NCI-H2107 (cell line): ENCODE measurements around the gene PARP12.
"Not testable (repeated sequence)": the region's sequence is repeated elsewhere in the genome, so short reads cannot be mapped to it uniquely, and the experiment has no call there.

ENCODE experiments used
- DNase-seq: peaks from one replicate; lab custom pipeline; 2025; lab: John Stamatoyannopoulos, UW

PARP12 gene

DNA sequence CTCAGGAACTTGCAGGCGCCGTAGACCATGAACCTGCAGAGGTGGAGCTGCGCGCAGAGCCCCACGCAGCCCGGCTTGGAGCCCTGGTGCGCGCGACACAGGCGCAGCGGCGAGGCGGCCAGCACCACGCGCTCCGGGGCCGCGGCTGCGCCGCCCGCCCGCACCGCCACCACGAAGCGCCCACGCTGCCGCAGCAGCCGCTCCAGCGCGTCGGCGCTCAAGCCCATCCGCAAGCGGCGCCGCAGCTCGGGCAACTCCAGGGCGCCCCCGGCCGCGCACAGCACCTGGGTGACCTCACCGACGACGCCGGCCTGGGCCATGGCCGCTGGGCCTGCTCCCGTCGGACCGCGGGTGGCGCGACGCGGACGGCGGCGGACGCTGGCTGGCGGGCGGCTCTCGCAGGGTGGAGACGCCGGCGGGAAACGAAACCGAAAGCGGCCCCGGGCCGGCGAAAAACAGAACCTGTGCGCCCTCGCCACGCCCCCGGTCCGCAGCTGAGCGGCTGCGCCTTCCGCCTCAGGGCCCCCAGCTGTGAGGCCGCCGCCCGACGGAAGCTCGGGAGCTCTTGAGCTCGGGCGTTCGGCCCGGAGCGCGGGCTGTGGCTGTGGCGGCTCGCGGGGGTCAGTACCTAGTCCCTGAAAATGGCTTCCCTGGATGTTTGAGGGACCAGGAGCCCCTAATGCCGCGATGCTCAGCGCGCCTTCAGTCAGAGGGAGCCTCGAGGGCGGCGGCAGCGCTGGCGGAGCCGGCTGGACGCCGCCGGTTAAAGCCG is at the start of gene PARP12:
Gene PARP12 (minus strand): TSS at position 424 of the 772 bp plus-strand sequence. CDS start 104 bp downstream, at position 320.
- peak; percentile 76 for DNase-seq

DNA sequence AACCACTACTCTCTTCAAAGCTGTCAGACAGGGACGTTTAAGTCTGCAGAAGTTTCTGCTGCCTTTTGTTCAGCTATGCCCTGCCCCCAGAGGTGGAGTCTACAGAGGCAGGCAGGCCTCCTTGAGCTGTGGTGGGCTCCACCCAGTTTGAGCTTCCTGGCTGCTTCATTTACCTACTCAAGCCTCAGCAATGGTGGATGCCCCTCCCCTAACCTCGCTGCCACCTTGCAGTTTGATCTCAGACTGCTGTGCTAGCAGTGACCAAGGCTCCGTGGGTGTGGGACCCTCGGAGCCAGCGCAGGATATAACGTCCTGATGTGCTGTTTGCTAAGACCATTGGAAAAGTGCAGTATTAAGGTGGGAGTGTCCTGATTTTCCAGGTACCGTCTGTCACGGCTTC is 46.0 kb upstream of the PARP12 start:
- DNase-seq: not testable (repeated sequence)

GRCh38 chr7:140096459-140096858 is 33.7 kb upstream of the PARP12 start:
- no peak for DNase-seq

GRCh38 chr7:140093375-140093774 is 30.6 kb upstream of the PARP12 start:
- DNase-seq: no peak

- DNase-seq: no peak
Observed at GRCh38 chr7:140085447-140085846, 22.7 kb upstream of the PARP12 start.

DNA sequence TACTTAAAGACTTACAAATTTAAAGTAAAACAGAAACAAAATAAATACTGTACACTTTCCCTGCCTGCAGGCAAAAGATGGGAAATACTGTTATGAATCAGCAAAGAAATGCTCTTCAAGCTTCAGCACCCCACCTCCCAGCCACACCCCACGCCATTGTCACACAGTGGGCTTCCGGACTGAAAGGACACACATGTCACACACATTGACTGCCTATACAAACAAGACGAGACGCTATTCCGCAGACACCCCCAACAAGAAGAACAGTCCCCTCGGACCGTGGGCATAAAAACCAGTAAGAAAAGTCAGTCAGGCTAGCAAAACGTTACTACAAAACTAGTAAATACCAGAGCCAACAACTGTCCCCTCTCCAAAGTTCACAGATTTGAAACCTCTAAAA is 22.2 kb upstream of the PARP12 start:
- no peak for DNase-seq

DNA sequence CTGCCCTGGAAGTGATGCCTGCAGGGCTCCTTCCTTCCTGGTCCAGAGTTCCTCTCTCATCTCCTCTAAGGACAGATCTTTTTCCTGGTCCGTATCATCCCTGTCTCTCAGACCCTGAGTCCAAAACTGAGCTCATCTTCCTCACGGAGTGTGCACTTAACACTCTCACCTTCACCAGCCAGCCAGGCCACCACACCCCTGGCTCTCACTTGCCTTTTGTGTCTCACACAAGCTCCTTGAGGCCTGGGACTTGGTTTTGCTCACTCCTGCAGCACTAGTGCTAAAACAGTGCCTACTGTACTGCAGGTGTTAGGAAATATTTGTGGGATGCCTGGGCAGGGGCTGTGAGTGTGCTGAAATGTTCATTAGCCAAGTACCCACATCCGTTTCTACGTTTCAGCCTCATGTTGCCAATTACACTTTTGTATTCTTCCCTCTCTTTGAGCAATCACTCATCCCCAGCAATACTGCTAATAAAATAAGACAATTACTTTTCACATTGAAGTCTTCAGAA is 21.4 kb upstream of the PARP12 start:
- DNase-seq: no peak

GRCh38 chr7:140082770-140083169 is 20.0 kb upstream of the PARP12 start:
- DNase-seq: no peak

- no peak for DNase-seq
Observed at GRCh38 chr7:140081774-140082425, 19.1 kb upstream of the PARP12 start.

GRCh38 chr7:140080919-140081318 is 18.2 kb upstream of the PARP12 start:
- no peak for DNase-seq

- DNase-seq: no peak
Observed at GRCh38 chr7:140079121-140079536, 16.4 kb upstream of the PARP12 start.

- DNase-seq: no peak
Observed at GRCh38 chr7:140078392-140078791, 15.6 kb upstream of the PARP12 start.

DNA sequence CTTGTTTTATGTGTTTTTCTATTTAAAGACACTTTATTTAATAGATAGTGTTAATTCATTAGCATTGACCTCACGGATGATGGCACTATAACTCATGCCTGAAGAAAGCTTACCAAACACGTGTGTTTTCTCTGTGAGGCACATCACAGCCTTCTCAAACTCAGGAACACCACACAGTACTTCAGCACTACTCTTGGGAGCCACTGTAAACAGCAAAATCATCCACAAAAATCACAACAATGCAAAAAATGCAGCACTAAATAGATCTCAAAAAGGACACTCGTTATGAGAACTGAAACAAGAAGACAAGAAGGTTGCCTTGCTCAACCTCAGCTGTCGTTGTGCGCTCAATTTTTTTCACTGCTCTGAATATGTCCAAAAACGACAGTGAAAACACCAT is 12.0 kb upstream of the PARP12 start:
- no peak for DNase-seq

- no peak for DNase-seq
Observed at GRCh38 chr7:140070546-140070945, 7.8 kb upstream of the PARP12 start.

- DNase-seq: no peak
Observed at GRCh38 chr7:140069298-140069949, 6.7 kb upstream of the PARP12 start.

DNA sequence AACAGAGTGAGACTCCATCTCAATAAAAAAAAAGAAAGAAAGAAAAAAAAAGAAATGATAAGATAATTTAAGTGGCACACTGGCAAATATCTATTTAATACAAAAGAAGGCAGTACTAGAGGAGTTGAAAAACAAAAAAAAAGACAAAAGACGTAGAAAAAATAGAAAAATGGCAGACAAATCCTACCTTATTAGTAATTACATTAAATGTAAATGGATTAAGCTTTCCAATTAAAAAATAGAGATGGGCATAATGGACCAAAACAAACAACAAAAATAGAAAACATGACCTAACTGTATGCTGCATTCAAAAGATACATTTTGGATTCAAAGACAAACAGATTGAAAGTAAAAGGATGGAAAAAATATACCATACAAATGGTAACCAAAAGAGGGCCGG is 5.3 kb upstream of the PARP12 start:
- DNase-seq: no peak

- DNase-seq: no peak
Observed at GRCh38 chr7:140067052-140067451, 4.3 kb upstream of the PARP12 start.

- DNase-seq: no peak
Observed at GRCh38 chr7:140062118-140062527, 628 bp downstream of the PARP12 start.

DNA sequence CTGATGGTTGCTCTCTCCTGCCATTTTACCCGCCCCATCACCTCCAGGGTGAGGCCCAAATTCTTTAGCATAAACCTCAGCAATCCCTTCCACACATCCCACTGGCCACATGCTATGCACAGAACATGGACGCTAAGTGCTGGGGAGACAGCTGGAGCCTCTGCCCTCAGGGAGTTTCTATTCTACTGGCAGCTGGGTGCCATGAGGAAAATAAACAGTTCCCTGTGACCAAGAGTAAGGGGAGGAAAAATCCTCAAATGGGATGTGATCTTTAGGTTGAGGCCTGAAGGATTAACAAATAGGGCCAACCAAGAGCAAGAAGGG is 1.2 kb downstream of the PARP12 start:
- DNase-seq: no peak

GRCh38 chr7:140060788-140061606 is 1.8 kb downstream of the PARP12 start:
- DNase-seq: peak; percentile 12

GRCh38 chr7:140060243-140060630 is 2.5 kb downstream of the PARP12 start:
- no peak for DNase-seq
